Smooth muscle cell of the brain vasculature (primary cell): ENCODE results near the gene STAM2.
"Not testable (repeated sequence)": the region's sequence is repeated elsewhere in the genome, so short reads cannot be mapped to it uniquely, and the experiment has no call there.

Experiments
- DNase-seq: peaks from one replicate; pipeline ENCODE4 v3.0.0-alpha.2; 2012; ENCODE audit warnings: low read depth, low spot score

Gene STAM2

DNA sequence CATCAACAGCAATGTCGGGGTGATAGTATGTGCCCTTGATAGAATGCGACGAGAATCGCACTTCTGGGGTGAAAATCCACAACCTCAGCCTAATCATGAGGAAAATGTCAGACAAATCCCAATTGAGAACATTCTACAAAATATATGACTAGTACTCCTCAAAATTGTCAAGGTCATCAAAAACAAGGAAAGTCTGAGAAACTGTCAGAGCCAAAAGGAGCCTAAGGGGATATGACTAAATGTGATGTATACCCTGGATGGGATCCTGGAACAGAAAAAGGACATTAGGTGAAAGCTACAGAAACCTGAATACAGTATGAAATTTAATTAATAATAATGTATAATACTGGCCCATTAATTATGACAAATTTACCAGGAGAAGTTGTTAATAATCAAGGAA lies 69.1 kb downstream of the STAM2 start:
- DNase-seq = no peak

DNA sequence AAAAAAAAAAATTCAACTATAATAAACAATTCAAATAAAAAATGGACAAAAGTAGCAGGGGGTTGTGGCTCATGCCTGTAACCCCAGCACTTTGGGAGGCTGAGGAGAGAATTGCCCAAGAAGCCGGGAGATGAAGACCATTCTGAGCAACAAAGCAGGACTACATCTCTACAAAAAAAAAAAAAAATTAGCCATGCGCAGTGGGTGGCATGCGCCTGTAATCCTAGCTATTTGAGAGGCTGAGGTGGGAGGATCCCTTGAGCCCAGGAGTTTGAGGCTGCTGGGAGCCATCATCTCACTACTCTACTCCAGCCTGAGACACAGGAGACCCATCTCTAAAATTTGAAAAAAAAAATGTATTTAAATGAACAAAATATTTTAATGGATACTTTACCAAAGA lies 72.3 kb downstream of the STAM2 start:
- DNase-seq = no peak

DNA sequence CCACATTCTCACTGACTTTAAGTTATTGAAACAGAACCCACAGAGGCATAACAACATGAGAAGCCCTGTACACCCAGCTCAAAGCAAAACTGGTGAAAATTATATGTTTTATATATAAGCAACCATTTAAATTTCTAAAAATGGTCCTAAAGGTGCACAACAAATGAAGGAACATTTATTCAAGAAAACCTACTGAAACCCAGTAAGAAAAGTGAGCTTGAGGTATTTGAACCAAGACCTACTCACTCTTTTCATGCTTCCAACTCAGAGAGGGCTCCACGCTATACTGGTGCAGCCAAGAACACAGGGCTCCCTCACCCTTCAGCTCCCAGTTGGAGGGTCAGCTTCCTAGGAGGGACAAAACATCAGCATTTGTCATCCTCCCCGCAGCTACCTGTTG lies 74.6 kb downstream of the STAM2 start:
- DNase-seq = no peak

DNA sequence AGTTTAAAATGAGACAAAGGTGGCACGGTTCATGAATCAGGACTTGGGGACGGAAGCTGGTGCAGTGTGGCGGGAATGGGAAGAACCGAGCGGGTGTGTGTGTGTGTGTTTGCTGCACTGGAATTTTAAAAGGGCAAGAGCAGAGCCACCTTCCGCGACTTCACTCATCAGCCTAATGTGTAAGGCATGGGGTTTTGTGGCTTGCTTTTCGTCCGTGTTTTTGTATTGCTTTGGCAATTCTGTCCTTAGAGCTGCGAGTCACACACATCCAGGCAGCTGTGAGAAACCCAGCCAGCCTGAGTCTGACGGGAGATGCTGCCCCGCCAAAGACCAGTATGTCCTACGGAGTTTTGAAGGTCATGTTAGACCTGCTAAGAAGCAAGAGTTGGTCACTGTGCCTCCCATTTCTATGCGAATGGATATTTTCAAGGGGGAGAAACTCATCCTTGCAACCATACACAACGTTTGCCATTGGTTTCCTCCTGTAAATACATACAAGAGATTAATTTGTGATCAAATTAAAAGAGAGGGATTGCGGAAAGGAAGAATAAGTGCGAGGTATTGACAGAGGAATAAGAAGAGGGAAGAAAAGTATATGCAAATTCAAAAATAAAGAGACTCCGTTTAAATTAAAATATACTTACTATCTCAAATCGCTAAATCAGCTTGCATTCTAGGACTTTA lies 76.1 kb downstream of the STAM2 start:
- DNase-seq = no peak

DNA sequence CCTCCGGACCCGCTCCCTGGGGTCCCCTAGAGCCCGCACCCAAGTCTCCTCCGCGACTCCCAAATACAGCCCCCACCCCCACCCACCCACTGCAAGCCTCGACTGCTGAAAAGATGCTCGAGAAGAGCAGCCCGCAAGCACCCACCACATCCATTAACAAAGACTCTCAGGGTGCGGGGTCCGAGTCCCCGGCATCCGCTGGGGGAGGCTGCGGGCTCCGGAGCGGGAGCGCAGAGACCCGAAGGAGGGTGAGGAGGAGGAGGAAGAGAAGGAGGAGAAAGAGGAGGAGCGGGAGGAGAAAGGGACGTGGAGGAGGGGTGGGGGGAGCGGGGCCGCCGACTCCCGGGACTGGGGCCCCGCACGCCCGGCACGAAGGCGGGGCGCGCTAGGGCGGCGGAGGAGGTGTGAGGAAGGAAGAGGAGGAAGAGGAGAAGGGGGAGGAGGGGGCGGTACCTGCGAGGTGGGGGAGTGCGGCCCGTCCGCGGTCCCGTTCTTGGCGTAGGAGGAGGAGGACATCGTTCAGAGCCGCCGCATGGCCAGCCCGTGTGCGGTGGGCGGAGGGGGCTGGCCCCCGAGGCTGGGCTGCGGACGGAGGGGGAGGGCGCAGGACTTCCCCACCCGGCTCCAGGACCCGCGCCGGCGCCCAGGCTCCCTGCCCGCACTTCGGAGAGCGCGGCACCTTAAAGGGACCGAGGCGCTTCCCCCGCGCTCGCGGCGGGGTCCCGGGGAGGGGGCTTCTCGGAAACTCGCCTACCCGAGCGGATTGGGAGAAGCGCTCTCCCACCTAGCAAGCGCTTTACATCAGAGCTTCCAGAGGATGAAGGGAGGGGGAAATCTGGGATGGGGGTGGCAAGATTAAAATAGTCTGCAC lies 76.8 kb downstream of the STAM2 start, which contains the start of gene CACNB4:
CACNB4 (minus strand) TSS at position 549 of the 871 bp plus-strand sequence.
- no peak for DNase-seq

DNA sequence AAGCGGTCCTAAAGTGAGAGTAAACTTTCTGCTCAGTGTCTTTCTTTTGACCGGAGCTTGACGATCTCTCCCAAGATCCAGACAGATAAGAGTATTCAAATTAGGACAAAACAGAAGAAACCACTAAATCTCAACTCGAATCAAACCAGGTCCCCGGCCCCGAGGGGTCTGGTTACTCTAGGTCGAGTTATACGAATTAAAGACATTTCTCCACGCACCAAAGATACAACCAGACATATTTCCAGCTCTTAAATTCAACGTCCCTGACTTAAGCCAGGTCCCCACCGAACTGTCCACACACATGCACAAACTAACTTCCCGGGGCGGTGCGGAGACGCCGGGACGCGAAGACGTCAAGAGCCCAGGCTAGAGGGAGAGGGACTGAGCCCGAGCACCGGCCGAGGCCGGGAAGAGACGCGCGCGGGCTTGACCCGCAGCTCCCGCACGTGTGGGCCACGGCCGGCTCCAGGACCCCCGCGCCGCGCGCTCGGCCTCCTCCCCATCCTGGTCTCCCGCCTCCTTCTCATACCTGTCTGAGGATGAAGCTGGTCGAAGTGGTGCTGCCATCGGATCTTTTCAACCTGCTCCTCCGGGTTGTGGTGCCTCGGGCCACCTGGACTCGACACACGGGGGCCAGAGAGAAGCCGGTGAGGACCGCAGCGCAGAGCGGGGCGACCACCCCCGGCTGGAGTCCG lies 77.6 kb downstream of the STAM2 start:
- no peak for DNase-seq

DNA sequence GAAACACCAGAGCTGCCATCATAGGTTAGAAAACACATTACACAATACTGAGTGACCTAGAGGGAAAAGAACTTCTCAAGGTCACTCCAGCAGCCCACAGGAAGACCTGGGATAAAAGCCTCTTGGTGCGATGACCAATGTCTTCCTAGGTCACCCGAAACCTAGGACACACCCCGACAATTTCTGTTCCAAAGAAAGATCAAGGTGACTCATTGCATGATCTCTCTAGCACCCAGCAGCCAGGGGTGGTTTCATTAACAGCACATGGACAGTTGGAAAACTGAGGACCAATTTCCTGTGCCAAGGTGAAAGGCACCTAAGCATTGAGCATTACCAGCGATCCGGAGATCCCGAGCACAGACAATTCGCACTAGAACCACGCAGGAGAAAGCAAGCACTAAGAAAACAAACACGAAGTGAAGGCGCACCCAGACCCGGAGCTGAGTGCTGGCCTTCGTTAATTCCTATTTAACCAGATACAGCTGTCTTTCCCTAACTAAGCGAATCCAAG lies 78.2 kb downstream of the STAM2 start:
- no peak for DNase-seq

DNA sequence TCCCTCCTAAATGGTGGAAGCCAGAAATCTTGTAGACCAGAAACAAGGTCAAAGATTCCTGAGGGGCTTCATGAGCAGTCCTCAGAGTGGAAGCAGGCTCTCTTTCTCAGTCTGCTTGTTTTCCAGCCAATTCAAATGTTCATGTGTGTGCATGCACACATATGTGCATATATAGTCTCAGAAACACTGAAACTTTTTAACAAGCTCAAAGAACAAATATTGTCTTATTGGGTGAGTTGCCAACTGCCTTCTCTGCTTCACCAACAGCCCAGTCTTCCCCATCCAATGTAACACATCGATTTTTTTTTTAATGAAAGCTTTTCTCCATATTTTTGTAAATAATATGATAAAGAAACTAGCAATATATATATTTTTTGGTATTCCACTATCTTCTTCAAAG lies 80.4 kb downstream of the STAM2 start:
- no peak for DNase-seq

DNA sequence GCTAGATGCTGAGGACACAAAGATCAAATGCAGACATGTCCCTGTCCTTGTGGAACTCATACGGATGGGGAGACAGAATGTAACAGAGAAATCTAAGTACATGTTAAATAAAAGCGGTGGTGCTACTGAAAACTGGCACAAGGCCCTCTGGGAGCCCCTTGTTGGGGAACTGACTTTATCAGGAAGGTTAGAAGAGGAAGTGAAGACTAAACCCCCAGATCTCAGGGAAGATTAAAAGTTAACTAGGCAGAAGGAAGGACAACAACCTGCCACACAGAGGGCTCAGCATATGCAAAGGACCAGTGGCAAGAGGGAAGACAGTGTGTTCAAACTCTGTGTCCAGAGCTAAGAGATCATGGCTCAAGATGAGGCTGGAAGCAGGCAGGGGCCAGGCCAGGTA lies 81.5 kb downstream of the STAM2 start:
- DNase-seq = no peak

DNA sequence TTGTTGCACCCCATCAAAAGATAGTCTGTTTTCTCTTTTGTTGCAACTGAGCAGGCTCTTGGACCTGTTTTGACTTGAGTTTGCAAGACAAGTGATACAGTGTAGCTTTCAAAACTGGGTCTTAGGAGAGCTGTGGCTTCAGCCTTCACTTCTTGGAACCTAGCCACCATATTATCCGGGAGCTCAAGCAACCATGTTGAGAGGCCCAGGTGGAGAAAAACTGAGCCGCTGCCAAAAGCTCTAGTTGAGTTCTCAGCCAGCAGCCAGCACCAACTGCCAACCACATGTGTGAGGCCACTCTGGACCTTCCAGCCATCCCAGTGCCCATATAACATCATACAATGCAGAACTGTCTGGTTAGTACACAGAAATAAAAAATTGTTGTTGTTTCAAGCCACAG lies 82.1 kb downstream of the STAM2 start:
- DNase-seq = no peak

DNA sequence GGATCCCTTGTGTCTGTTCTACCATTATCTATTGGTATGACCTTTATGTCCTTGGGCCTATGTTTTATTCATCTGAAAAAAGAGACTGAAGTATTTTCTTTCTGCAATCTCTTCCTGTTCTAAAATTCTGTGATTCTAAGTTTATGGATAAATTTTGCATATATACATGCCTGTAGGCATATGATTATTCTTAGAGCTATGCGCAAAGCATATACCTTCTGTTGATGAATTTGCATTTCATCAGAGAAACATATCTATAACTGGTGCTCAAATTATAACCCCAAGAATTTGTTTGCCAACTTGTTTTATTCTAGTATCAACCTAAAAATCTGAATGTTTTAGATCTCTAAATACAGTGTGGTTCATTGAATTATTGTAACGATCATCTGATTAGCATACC lies 83.5 kb downstream of the STAM2 start:
- no peak for DNase-seq

DNA sequence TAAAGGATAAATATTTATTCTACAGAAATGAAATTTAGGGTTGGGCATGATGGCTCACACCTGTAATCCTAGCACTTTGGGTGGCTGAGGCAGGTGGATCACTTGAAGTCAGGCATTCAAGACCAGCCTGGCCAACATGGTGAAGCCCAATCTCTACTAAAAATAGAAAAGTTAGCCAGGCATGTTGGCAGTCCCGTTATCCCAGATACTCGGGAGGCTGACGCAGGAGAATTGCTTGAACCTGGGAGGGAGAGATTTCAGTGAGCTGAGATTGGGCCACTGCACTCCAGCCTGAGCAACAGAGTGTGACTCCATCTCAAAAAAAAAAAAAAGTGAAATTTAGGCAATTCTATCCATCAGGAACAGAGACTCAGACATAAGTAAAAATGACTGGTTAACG lies 84.8 kb downstream of the STAM2 start:
- not testable (repeated sequence) for DNase-seq

DNA sequence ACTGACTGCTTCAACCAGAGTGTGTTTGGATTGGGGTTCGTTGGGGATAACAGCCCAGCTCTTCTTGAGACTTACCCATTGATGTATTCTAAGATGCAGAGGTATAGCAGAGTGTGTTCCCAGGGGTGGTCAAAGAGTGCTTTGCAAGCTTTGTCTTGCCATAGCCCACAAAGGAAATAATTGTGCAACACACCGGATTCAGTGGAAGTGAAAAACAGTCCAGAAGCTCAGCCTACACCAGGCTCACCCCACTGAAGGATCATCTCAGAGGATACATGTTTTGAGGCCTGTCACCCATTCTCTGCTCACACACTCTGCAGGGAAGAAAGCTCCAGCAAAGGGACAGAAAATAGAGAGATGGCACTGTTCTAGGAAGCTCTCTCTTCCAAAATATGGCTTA lies 86.3 kb downstream of the STAM2 start:
- no peak for DNase-seq

DNA sequence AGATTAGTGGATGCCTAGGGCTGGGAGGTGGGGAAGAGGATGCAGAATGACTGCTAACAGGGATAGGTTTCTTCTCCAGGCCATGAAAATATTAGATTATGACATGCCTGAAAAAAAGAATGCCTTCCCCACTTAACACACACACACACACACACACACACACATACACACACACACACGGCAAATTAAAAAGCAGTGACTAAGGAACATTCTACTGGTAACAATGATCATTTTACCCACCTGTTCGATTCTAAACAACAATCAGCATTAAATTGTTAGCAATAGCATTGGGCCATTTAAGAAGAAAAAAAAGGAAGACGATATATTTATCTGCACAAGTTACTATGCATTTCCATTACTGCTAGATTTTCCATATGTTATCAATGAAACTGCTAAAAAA lies 87.6 kb downstream of the STAM2 start:
- no peak for DNase-seq

DNA sequence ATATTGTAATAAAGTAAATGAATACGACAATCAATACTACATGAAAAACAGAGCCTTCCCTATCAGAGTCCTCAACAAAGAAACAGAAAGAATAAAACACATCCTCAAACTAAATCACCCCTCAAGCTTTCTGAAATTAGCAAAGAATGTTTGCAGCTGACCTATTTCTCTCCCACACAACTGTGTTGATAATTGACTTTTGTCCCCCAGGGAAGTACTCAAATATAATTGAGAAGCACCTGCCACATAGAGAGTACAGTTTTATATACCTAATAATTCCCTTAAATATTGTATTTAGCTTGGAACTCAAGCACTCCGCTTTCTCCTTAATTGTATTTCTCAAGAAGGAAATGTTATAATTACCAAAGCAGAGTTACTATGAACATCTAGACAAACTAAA lies 89.3 kb downstream of the STAM2 start:
- no peak for DNase-seq

DNA sequence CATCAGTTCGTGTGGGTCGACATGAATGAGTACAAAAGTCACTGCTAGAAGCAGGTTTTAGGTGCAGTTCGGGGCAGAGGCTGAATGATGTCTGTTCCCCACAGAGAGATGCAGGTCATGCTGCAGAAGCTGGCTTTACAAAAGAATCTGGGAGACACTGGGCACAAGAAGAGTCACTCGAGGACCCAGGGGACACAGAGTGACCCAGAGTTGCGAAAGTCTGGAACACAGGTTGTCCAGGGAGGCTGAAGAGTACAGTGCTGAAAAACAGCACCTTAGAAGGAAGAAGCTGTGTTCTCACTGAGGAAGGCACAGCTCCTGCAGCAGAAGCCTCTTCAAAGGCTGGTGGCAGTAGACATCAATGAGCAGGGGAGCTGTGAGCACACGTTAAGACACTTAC lies 91.5 kb downstream of the STAM2 start:
- DNase-seq = no peak

DNA sequence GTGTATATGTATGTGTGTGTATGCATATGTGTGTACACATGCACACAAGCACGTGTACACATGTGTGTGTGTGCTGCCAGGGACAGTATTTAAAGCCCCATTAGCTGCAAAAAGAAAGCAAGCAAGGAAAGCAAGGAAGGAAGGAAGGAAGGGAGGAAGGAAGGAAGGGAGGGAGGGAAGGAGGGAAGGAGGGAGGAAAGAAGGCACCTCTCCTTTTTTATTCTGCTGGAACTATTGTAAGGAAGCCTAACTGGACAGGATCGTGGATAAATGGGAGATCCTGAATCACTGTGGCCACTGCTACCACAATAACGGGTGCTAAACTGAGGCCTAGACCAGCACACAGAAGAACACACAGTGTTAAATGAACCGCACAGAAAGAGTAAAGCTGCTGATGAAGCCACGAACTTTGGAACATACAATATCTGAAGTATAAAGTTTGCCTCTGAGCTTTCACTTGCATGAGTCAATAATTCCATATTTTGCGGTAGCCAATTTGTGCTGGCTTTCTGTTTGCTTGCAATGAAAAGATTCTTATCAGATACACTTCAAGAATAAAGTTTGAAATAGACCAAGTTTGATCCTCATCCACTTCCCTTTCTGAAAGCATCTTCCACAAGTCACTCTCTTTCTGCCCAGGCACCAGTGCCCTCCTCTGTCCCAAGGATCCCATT lies 92.2 kb downstream of the STAM2 start:
- DNase-seq = no peak

DNA sequence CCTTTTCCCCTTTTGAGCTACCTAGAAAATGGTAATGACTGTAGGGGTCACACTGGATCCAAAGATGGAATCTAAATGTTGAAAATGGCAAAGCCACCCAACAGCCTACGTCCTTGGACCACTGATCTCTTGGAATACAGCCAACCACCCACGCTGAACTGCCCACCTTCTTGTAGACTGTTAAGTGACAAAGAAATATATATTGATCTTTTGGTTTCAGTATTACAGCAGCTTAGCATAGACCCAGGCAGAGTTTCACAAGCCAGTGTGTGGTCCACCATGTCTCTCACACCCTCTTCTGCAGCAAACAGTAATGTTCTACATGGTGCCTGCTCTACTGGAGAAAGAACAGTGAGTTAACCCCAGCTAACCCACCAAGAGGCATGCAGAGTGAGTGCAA lies 96.9 kb downstream of the STAM2 start:
- DNase-seq = no peak

DNA sequence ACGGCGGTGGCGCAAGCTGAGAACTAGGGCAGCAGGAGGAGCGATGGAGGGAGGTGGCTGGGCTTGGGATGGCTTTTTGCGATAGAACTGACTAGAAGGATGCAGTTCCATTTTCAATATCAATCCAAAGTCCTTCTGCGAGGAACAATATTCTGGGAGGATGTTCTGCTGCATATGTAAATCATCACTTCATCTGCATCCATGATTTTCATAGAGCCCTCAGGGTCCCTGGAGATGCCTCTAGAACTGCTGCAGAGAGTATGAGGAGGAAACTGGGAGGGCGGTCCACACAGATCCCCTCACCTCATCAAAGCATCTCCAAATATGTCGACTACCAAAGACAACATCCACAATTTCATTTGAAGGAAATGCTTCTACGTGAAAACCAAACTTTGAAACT lies 97.5 kb downstream of the STAM2 start:
- DNase-seq = no peak

DNA sequence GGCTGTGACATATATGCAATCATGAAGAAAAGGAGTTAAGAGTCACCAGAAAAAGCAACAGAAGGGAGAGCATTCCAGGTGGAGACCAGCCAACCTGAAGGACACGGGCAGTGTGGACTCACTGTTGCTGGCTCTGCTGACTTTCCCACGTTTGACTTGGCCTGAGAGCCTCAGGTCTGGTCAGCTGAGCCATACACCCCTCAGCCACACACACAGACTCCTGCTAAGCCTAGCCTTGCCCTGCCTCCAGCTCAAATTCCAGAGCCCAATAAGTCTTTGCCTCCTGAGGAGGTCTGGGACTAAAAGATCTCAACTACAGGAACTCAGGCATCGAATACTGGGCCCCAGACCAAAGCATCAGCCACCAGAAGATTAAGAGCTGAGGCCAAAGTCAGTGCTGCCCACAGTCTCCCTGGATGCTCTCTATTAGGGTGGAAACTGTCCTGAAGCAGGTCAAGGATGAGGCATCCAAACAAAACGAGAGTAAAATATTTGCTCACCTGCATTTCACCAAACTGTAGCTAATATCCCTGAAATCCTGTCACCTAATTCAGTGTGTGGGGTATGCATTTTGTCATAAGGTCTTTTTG lies 100.0 kb downstream of the STAM2 start:
- no peak for DNase-seq

DNA sequence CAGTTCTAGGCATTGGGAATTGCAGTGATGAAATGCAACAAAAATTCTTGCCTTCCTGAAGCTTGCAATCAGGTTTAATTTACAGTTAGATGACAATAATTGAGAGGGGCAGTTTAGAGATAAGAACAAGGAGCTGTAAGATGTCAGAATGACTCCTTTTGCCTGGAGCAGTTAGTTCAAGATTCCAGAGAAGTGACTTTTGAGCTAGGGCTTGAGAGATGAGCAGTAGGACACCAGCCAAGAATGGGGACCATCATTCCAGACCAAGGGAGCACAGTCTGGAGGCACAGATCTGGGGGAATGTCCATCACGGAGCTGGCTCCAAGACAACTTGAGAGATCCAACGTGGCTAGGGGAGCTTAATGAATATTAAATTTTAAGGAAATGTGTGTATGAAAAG lies 103.6 kb downstream of the STAM2 start:
- DNase-seq = no peak
